Stimulated activated CD4-positive, alpha-beta T cell treated with anti-CD3 and anti-CD28 coated beads, TNF-alpha, amount 100 ng/mL, for 4 hours (primary cell): ENCODE results near the gene TKTL2.

Source experiments
- DNase-seq, 3 experiments: peaks; one replicate each; pipeline ENCODE4 v3.0.0-alpha.2; 2020; ENCODE audit warnings: low read depth in 3 of 3

The TKTL2 gene, protein sequence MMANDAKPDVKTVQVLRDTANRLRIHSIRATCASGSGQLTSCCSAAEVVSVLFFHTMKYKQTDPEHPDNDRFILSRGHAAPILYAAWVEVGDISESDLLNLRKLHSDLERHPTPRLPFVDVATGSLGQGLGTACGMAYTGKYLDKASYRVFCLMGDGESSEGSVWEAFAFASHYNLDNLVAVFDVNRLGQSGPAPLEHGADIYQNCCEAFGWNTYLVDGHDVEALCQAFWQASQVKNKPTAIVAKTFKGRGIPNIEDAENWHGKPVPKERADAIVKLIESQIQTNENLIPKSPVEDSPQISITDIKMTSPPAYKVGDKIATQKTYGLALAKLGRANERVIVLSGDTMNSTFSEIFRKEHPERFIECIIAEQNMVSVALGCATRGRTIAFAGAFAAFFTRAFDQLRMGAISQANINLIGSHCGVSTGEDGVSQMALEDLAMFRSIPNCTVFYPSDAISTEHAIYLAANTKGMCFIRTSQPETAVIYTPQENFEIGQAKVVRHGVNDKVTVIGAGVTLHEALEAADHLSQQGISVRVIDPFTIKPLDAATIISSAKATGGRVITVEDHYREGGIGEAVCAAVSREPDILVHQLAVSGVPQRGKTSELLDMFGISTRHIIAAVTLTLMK

GRCh38 chr4:163473576-163473975 is at the start of gene TKTL2:
TSS of gene TKTL2 (minus strand) at chr4:163473754. CDS start at chr4:163473734, 20 bp downstream.
- DNase-seq, result no peak

DNA sequence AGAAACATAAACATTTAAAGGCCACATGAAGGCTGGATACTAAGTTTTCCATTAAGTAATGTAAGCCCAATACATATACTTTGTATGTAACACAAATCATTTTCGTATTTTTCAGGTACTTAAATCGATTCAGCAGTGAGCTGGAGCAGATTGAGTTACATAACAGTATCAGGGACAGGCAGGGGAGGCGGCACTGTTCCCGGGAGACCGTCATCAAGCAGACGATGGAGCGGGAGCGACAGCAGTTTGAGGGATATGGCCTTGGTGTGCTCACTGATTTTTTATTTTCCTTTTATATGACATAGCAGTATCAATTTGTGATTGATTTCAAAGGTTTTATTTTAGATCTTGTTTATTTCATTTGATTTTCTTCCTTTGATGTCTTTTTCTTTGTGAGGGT is 41.6 kb upstream of the TKTL2 start:
- DNase-seq, result no peak

GRCh38 chr4:163505374-163505773 is 31.8 kb upstream of the TKTL2 start:
- DNase-seq, result no peak

GRCh38 chr4:163500586-163500985 is 27.0 kb upstream of the TKTL2 start:
- DNase-seq, result no peak

DNA sequence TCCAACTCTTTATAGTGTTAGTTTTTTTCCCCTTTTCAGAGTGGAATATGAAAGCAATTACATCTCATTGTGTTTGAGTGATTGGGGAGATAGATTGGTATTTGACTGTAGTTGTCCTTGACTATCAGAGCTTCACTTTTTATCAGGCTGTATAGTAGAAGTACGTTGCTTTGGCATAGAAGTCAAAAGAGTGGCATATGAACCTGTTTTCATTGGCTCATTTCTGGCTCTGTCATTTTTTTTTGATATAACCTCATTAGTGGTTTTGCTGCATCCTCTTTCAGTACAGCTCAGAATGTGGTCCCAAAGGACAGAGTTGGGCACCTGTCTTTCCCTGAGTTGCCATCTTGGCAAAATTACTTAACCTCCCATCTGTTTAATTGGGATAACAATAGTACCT is 22.3 kb upstream of the TKTL2 start:
- DNase-seq, result no peak

- peak; percentile 67 to 72 (median 69) for DNase-seq
Observed at GRCh38 chr4:163494360-163495241, 21.0 kb upstream of the TKTL2 start, which contains the start of gene TMA16. TSS of gene TMA16 (plus strand) at chr4:163494690. CDS start at chr4:163494802, 112 bp downstream.

DNA sequence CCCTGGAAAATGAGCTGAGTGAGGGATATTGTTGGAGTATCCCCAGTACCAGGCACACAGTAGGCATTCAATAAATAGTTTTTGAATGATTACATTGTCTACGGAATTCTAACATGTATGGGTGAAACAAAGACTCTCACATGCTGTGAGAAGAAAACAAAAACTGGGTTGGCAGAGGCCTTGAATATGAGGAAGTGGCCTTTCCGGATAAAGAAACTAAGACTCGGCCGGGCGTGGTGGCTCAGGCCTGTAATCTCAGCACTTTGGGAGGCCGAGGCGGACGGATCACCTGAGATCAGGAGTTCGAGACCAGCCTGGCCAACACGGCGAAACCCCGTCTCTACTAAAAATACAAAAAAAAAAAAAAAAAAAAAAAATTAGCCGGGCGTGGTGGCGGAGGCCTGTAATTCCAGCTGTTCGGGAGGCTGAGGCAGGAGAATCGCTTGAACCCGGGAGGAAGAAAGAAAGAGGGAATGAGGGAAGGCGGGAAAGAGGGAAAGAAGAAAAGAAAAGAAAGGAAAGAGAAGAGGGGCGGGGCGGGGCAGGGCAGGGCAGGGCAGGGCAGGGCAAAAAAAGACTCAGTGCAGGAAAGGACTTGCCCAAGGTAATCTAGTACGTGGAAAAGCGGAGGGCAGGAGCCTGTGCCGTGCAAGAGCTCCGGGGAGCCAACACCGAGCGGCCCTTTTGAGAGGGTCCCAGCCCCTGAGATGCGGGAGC is 20.2 kb upstream of the TKTL2 start:
- no peak for DNase-seq

DNA sequence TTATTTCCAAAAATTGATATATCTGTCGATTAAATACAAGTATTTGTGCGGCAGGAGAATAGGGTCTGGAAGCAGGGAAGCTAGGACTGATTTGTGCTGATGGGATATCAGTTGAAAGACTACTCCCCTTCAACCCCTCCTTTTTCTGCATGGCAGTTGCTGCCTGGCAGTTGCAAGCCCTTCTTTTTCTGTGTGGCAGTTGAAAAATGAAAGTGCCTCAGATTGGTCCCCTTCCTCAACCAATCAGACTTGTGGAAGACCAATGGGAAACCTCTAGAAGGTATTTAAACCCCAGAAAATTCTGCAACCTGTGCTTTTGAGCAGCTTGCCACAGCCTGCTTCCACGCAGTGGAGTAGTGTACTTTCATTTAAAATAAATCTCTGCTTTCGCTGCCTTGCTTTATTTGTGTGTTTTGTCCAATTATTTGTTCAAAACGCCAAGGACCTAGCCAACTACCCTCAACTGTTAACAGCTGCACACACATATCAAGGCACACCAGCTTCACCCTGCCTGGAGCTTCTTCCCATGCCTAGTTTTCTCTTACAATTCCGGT is 19.5 kb upstream of the TKTL2 start:
- no peak for DNase-seq

- no peak for DNase-seq
Observed at GRCh38 chr4:163489929-163490328, 16.4 kb upstream of the TKTL2 start.

DNA sequence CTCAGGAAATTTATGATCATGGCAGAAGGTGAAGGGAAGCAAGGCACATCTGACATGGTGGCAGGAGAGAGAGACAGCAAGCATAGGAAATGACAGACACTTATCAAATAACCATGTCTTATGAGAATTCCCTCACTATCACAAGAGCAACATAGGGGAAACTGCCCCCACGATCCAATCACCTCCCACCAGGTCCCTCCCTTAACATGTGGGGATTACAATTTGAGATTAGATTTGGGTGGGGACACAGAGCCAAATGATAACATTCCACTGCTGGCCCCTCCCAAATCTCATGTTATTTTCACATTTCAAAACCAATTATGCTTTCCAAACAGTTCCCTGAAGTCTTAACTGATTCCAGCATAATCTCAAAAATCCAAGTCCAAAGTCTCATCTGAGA is 12.8 kb upstream of the TKTL2 start:
- no peak for DNase-seq

- no peak for DNase-seq
Observed at GRCh38 chr4:163485589-163485988, 12.0 kb upstream of the TKTL2 start.

- DNase-seq, result peak in 2 of 3 experiments; percentile 21 to 22
Observed at GRCh38 chr4:163484906-163485305, 11.4 kb upstream of the TKTL2 start.

DNA sequence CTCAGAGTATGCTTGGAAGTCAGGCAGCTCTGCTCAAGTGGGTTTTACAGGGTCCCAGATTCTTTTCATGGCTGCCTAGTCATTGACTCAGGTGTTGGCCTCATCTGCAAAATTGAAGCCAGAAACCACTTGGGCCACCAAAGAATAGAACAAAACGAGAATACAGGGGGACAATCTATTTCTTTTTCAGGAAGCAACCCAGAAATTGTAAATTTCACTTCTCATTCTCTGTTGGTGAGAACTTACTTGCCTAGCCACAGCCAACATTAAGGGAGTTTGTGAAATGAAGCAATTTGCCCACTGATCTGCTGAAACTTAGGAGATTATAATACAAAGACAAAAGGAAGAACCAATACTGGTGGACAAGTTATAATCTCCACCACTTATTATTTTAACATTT is 8.6 kb upstream of the TKTL2 start:
- DNase-seq, result no peak

DNA sequence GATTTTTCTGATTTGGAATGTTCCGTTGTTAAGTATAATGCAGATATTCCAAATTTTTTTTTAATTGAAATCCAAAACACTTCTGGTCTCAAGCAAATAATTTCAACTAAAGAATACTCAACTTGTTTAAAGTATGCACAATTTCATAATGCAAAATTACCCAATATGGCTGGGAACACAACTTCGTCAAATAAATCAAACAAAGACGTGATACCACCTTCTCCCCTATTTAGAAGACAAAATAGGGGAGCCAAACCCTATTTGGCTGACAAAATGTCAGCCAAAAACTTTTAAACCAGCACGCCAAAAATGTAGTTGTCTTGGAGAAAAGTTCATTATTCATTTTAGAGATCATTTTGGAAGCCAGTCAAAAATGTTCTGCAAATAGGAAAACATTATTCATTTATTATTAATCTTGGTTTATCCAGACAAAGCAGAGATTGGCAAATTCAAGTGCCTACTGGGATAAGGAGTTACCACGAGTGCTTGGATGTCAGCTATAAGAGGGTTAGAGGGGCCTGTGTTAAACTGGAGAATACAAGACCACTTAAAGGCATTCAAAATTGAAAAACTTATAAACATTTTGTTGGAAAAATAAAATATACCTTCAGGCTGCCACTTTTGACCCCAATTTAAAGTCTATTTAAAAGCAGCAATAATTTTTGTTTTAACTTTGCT is 3.3 kb upstream of the TKTL2 start:
- no peak for DNase-seq

DNA sequence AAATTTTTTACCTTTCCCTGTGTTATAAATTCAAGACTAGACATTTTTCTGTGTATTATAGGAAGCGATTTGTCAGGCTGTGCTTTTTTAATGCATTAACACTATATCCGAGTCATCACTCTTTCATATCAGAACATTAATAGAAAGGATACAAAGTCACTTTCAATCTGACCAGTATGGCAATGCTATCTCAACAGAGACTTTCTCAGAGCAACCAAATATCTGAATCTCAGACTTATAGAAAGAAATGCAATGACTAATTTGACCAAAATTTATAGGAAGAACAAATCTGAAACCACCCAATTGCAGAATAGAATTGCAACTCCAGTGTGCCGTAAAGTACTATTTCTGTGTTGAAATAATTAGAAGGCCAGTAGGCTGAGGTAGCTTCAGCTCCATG is 473 bp upstream of the TKTL2 start:
- no peak for DNase-seq

- no peak for DNase-seq
Observed at GRCh38 chr4:163473130-163473529, 424 bp downstream of the TKTL2 start.

GRCh38 chr4:163470391-163470790 is 3.2 kb downstream of the TKTL2 start:
- no peak for DNase-seq

GRCh38 chr4:163467082-163467770 is 6.3 kb downstream of the TKTL2 start:
- no peak for DNase-seq

GRCh38 chr4:163462556-163462955 is 11.0 kb downstream of the TKTL2 start:
- no peak for DNase-seq

DNA sequence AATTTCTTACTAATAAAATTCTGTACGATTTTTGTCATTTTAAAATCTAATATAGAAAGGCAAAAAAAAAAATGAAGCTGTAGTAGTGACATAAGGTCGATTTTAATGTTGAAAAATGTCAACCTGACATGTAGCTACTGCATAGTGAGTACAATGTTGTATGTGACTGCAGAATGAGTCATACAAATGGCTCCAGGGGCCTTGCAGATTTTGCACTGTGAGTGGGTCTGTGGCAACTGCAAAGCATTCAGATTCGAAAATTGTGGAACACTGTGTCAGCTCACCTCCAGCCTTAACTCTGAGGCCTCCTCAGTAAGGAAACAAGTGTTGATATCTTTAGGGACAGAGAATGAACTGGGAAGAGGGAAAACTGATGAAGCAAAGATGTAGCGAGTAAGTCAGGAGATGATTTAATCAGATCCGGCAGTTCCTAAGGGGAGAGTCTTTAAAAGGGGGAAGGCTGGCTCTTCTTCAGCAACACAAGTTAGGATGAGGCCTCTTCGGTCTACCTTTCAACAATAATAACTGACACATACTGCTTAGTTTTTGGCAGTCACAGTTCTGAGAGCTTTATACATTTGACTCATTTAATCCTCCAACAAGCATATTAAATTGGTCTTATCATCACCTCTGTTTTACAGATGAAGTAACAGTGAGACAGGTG is 24.9 kb downstream of the TKTL2 start:
- DNase-seq, result no peak
